HepG2 (cell line): ENCODE data around the gene RRP12. TPM values are rescaled to one million over a fixed set of nuclear protein-coding genes. Genes with fewer than 3 reads are reported as not detected.
"Not testable (repeated sequence)": the region's sequence is repeated elsewhere in the genome, so short reads cannot be mapped to it uniquely, and the experiment has no call there.

Source experiments
- ATAC-seq: fragments of 200-7000 bp; cut with Tn5 transposase; 3 replicates; pipeline ENCODE4 v1.9.1; 2020; ENCODE audit warnings: mild to moderate bottlenecking, moderate library complexity
- BruUV-seq: library from RNA; stranded (reverse); fragments of 400-500 nt; replicated peaks from 2 replicates; lab custom pipeline; 2021; lab: Mats Ljungman, UMichigan
- CTCF ChIA-PET: fragments of 300-600 bp; formaldehyde crosslinking; extraction: SDS; loops from one replicate; lab custom pipeline; 2021; ENCODE audit warnings: low total read pairs, inconsistent platforms, low intra/inter-chr PET ratio; lab: Yijun Ruan, JAX
- POLR2A ChIA-PET: fragments of 350-600 bp; sonication (Branson Sonifier 250); formaldehyde crosslinking; loops from one replicate; lab custom pipeline; 2020; ENCODE audit warnings: antibody characterized with exemption, inconsistent platforms; lab: Yijun Ruan, JAX
- DNase-seq: peaks from one replicate; pipeline ENCODE4 v3.0.0-alpha.2; 2015; ENCODE audit warnings: low spot score
- FAIRE-seq: peaks from 3 replicates; lab custom pipeline; 2011; peaks lifted over from hg19 to GRCh38; lab: Jason Lieb, UNC
- H2AFZ ChIP-seq: one replicate; pipeline ENCODE4 v1.6.1; 2011; ENCODE audit warnings: low read length, inconsistent platforms
- H3K27ac ChIP-seq: fragments of 300-600 bp; 3 replicates; pipeline ENCODE4 v1.8.0; 2011; ENCODE audit warnings: mixed run types, mild to moderate bottlenecking, mixed read lengths, low read length, inconsistent platforms; ENCODE audit not compliant: insufficient read depth; ENCODE audit errors: extremely low read length
- H3K27me3 ChIP-seq, 2 experiments: fragments of 200-600 bp in 1 of 2; 2 replicates in 1 of 2; 3 replicates in 1 of 2; pipeline versions ENCODE4 v1.6.0 to v1.8.0; 2011; ENCODE audit warnings: low read length in 2 of 2, mild to moderate bottlenecking in 2 of 2, moderate library complexity in 2 of 2, inconsistent platforms in 1 of 2; ENCODE audit not compliant: insufficient read depth in 2 of 2, control insufficient read depth in 1 of 2
- H3K36me3 ChIP-seq, 2 experiments: fragments of 200-600 bp in 1 of 2; replicated peaks in 1 of 2; 2 replicates in 1 of 2; 3 replicates in 1 of 2; pipeline versions ENCODE4 v1.5.1 to v1.8.0; 2011; ENCODE audit warnings: low read length in 2 of 2, inconsistent platforms in 1 of 2; ENCODE audit not compliant: insufficient read depth in 2 of 2, control insufficient read depth in 1 of 2
- H3K4me1 ChIP-seq: 2 replicates; pipeline ENCODE4 v1.5.1; 2012; ENCODE audit warnings: low read length, inconsistent platforms; ENCODE audit not compliant: insufficient read depth
- H3K4me2 ChIP-seq: 2 replicates; pipeline ENCODE4 v1.6.0; 2011; ENCODE audit warnings: low read depth, low read length, inconsistent platforms
- H3K4me3 ChIP-seq, 3 experiments: fragments of 200-600 bp in 1 of 3; sonication (generic), shearing (Covaris generic) in 1 of 3; replicated peaks in 1 of 3; 2 replicates each; pipeline ENCODE4 v1.5.1; 2011 to 2016; ENCODE audit warnings: low read length in 3 of 3, inconsistent platforms in 2 of 3, low read depth in 2 of 3, mild to moderate bottlenecking in 2 of 3, control low read depth in 1 of 3, mixed read lengths in 1 of 3; ENCODE audit not compliant: insufficient read depth in 1 of 3
- H3K79me2 ChIP-seq: one replicate; pipeline ENCODE4 v1.6.1; 2011; ENCODE audit warnings: low read length, inconsistent platforms; ENCODE audit not compliant: insufficient read depth
- H3K9ac ChIP-seq: 2 replicates; pipeline ENCODE4 v1.6.0; 2011; ENCODE audit warnings: mild to moderate bottlenecking, low read depth, low read length, inconsistent platforms; ENCODE audit not compliant: insufficient read depth
- H3K9me3 ChIP-seq: 2 replicates; pipeline ENCODE4 v1.5.1; 2012; ENCODE audit warnings: mild to moderate bottlenecking, low read length
- H4K20me1 ChIP-seq: 2 replicates; pipeline ENCODE4 v1.6.0; 2011; ENCODE audit warnings: inconsistent platforms, mild to moderate bottlenecking, low read length, moderate library complexity; ENCODE audit not compliant: insufficient read depth
- SP5 ChIP-seq: IDR thresholded peaks from 2 replicates; pipeline ENCODE4 v1.6.1; 2016; ENCODE audit warnings: low read depth, borderline replicate concordance
- ZNF121 ChIP-seq: sonication (generic); formaldehyde crosslinking; IDR thresholded peaks from 2 replicates; pipeline ENCODE4 v1.5.0; 2020; ENCODE audit warnings: mild to moderate bottlenecking, missing genetic modification reagents
- ZNF317 ChIP-seq: sonication (generic); formaldehyde crosslinking; IDR thresholded peaks from 2 replicates; pipeline ENCODE4 v1.5.0; 2020; ENCODE audit warnings: mild to moderate bottlenecking, missing genetic modification reagents
- WGBS: methylation state at CpG from one replicate; pipeline ENCODE4 v1.1.6; 2017; ENCODE audit warnings: low lambda C conversion rate; 5-methylcytosine and 5-hydroxymethylcytosine counted together
- in situ Hi-C: cut with HindIII; loops from 2 replicates; pipeline ENCODE4 v1.10.0; 2017; ENCODE audit warnings: low pct_unique_long_range_greater_than_20kb; ENCODE audit not compliant: extremely low pct_ligation_motif_present
- intact Hi-C: fragments of 100-400 bp; cut with micrococcal nuclease; formaldehyde crosslinking; loops from one replicate; pipeline ENCODE4 v1.10.0; 2022; ENCODE audit not compliant: unreplicated experiment
- polyA plus RNA-seq, 8 experiments: library from polyadenylated mRNA; depleted of rRNA in 3 of 8; stranded (reverse) in 7 of 8; unstranded in 1 of 8; fragments of >200 nt; fragmentation: Illumina TruSeq in 4 of 8; extraction: Trizol in 4 of 8; gene quantifications; 2 replicates each; pipeline versions ENCODE4 v1.2.1 to v1.2.3, GENCODE V29; 2011 to 2016; ENCODE audit warnings: low read depth in 4 of 8, missing spikeins in 1 of 8, mixed read lengths in 1 of 8; ENCODE audit not compliant: insufficient read depth in 1 of 8
- total RNA-seq, 5 experiments: library from RNA; depleted of rRNA; stranded (reverse); fragments of >200 nt; fragmentation: Illumina TruSeq; extraction: Trizol; gene quantifications; 2 replicates each; pipeline ENCODE4 v1.2.3, GENCODE V29; 2016; ENCODE audit warnings: low read depth in 1 of 5
- TF ChIP-seq, protein P1 (sequence below), 2 experiments: sonication (generic) in 1 of 2; formaldehyde crosslinking in 1 of 2; IDR thresholded peaks; 2 replicates each; pipeline versions ENCODE4 v1.5.1 to v1.6.1; 2011 to 2020; ENCODE audit warnings: borderline replicate concordance in 1 of 2, low read depth in 1 of 2, low read length in 1 of 2, mild to moderate bottlenecking in 1 of 2, missing genetic modification reagents in 1 of 2, moderate library complexity in 1 of 2

The RRP12 gene
- total and polyA plus RNA-seq, 2 of the 13 experiments (the other 11 are each of a cell fraction or from before 2014, with no cell fraction given) = 13.2 to 39.4 TPM

DNA sequence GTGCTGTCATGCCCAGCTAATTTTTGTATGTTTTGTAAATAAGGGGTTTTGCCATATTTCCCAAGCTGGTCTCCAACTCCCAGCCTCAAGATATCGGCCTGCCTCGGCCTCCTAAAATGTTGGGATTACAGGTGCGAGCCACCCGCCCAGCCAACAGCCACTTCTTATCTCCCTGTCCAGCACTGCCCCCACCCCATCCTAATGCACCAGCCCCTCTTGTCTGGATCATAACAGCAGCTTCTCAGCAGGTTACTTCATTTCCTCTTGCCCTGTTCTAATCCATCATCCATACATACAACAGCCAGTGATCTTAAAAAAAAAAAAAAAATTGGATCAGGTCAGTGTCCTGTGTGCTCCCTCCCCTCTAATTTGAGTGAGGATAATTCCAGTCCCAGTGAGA is 53.8 kb downstream of the RRP12 start (continued):
- TF ChIP-seq SP5 (CRISPR knock-in tag) (no peak), ZNF317 (CRISPR knock-in tag) (no peak)
- TF ChIP-seq, all 625 proteins: peak for 0

DNA sequence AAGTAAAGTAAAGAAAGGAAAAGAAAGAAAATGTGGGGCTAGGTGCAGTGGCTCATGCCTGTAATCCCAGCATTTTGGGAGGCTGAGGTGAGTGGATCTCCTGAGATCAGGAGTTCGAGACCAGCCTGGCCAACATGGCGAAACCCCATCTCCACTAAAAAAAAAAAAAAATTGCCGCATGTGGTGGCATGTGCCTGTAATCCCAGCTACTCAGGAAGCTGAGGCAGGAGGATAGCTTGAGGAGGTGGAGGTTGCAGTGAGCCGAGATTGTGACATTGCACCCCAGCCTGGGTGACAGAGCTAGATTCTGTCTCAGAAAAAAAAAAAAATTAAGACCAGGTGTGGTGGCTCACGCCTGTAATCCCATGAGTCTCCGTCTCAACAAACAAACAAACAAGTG is 57.5 kb downstream of the RRP12 start:
- BruUV-seq, H3K27ac ChIP-seq, H4K20me1 ChIP-seq, H3K27me3 ChIP-seq, H3K4me1 ChIP-seq, CTCF ChIA-PET, H3K9me3 ChIP-seq, H3K4me3 ChIP-seq, intact Hi-C loops, H3K36me3 ChIP-seq, FAIRE-seq, H3K9ac ChIP-seq, in situ Hi-C loops, POLR2A ChIA-PET, DNase-seq, H2AFZ ChIP-seq, ATAC-seq, H3K79me2 ChIP-seq, H3K4me2 ChIP-seq: not testable (repeated sequence)
- 59% methylated on average over 6 of the region's 6 CpGs for WGBS

DNA sequence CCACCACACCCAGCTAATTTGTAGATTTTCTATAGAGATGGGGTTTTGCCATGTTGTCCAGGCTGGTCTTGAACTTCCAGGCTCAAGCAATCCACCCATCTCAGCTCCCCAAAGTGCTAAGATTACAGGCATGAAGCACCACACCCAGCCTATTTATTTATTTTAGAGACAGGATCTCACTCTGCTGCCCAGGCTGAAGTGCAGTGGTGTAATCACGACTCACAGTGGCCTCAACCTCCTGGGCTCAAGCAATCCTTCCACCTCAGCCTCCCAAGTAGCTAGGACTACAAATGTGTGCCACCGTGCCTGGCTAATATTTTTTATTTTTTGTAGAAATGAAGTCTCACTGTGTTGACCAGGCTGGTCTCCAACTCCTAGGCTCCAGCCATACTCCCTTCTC is 59.7 kb downstream of the RRP12 start:
- H3K9me3 ChIP-seq = no peaks in the 10 kb centered on the region
- BruUV-seq = no TSS peak
- in situ Hi-C loops (no loop called here), intact Hi-C loops (no loop called here)
- no peak overlapping the region for H3K4me2 ChIP-seq
- ATAC-seq = no peak
- POLR2A ChIA-PET = no interaction called here
- H3K27me3 ChIP-seq = no peaks in the 10 kb centered on the region
- CTCF ChIA-PET = no interaction called here
- H3K4me1 ChIP-seq = peaks cover 11% of the 10 kb centered on the region
- no peak overlapping the region for H2AFZ ChIP-seq
- peak; percentile 59 for TF ChIP-seq ZNF121 (CRISPR knock-in tag)
- TF ChIP-seq, protein P1, sequence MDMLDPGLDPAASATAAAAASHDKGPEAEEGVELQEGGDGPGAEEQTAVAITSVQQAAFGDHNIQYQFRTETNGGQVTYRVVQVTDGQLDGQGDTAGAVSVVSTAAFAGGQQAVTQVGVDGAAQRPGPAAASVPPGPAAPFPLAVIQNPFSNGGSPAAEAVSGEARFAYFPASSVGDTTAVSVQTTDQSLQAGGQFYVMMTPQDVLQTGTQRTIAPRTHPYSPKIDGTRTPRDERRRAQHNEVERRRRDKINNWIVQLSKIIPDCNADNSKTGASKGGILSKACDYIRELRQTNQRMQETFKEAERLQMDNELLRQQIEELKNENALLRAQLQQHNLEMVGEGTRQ (IDR thresholded peaks at IDR 0.05; ENCODE audit: low read depth, low read length) = no peak
- TF ChIP-seq, protein P1 (CRISPR knock-in tag; IDR thresholded peaks at IDR 0.05; ENCODE audit: borderline replicate concordance) = no peak
- 25% methylated on average over 2 of the region's 2 CpGs for WGBS
- H3K79me2 ChIP-seq = no peaks in the 10 kb centered on the region
- H3K27ac ChIP-seq = no peak overlapping the region
- no peak for FAIRE-seq
- no peaks in the 10 kb centered on the region for H3K36me3 ChIP-seq
- no peak overlapping the region for H3K4me3 ChIP-seq
- H4K20me1 ChIP-seq = no peaks in the 10 kb centered on the region
- DNase-seq = no peak
- H3K9ac ChIP-seq = no peak overlapping the region
